HEK293 (cell line): ENCODE results near the gene TMEM263.

Experiments
- CTCF ChIA-PET: fragments of 350-600 bp; formaldehyde crosslinking; extraction: SDS; loops from one replicate; lab custom pipeline; 2021; ENCODE audit warnings: antibody characterized with exemption; lab: Yijun Ruan, JAX
- POLR2A ChIA-PET: fragments of 300-600 bp; formaldehyde crosslinking; extraction: SDS; loops from one replicate; lab custom pipeline; 2020; ENCODE audit warnings: antibody characterized with exemption, inconsistent platforms; lab: Yijun Ruan, JAX
- H3K27ac ChIP-seq: fragments of 200-500 bp; sonication (Bioruptor generic); 2 replicates; pipeline ENCODE4 v1.5.1; 2014; ENCODE audit warnings: low read depth, low read length, control low read depth, inconsistent platforms; ENCODE audit errors: extremely low read depth
- H3K36me3 ChIP-seq, 2 experiments: fragments of 200-500 bp in 1 of 2; sonication (Bioruptor generic) in 1 of 2; 1 replicate in 1 of 2; 2 replicates in 1 of 2; pipeline ENCODE4 v1.5.1; 2014 to 2017; ENCODE audit warnings: inconsistent platforms in 2 of 2, low read length in 2 of 2; ENCODE audit not compliant: control insufficient read depth in 2 of 2, insufficient read depth in 1 of 2
- H3K4me1 ChIP-seq: fragments of 200-500 bp; sonication (Bioruptor generic); 2 replicates; pipeline ENCODE4 v1.5.1; 2014; ENCODE audit warnings: mild to moderate bottlenecking, low read length, inconsistent platforms; ENCODE audit not compliant: control insufficient read depth, insufficient read depth
- H3K4me3 ChIP-seq: 2 replicates; pipeline ENCODE4 v1.5.1; 2011; ENCODE audit warnings: low read depth, mild to moderate bottlenecking, control low read depth, low read length, moderate library complexity
- H3K9me3 ChIP-seq: fragments of 200-500 bp; sonication (Bioruptor generic); 2 replicates; pipeline ENCODE4 v1.5.1; 2014; ENCODE audit warnings: low read depth, low read length, inconsistent platforms; ENCODE audit not compliant: control insufficient read depth, insufficient read depth
- BCL11B ChIP-seq: fragments of 450-650 bp; formaldehyde crosslinking; IDR thresholded peaks from 2 replicates; pipeline ENCODE4 v1.5.1; 2016; ENCODE audit warnings: low read depth, missing biosample characterization, missing genetic modification characterization
- EGR2 ChIP-seq: fragments of 450-650 bp; formaldehyde crosslinking; IDR thresholded peaks from 2 replicates; pipeline ENCODE4 v1.5.1; 2016; ENCODE audit warnings: low read depth, missing biosample characterization, missing genetic modification characterization
- YY1 ChIP-seq: fragments of 450-650 bp; formaldehyde crosslinking; IDR thresholded peaks from 2 replicates; pipeline ENCODE4 v1.5.1; 2018; ENCODE audit warnings: missing biosample characterization, missing genetic modification characterization
- ZBTB21 ChIP-seq: fragments of 450-650 bp; formaldehyde crosslinking; IDR thresholded peaks from 2 replicates; pipeline ENCODE4 v1.5.1; 2017; ENCODE audit warnings: missing biosample characterization, missing genetic modification characterization
- ZFP3 ChIP-seq: fragments of 450-650 bp; formaldehyde crosslinking; IDR thresholded peaks from 2 replicates; pipeline ENCODE4 v1.5.1; 2016; ENCODE audit warnings: low read depth, missing biosample characterization, missing genetic modification characterization
- ZFP41 ChIP-seq: fragments of 450-650 bp; formaldehyde crosslinking; IDR thresholded peaks from 2 replicates; pipeline ENCODE4 v1.5.1; 2016; ENCODE audit warnings: missing biosample characterization, missing genetic modification characterization, borderline replicate concordance
- ZNF146 ChIP-seq: fragments of 450-650 bp; formaldehyde crosslinking; IDR thresholded peaks from 2 replicates; pipeline ENCODE4 v1.5.1; 2016; ENCODE audit warnings: missing biosample characterization, missing genetic modification characterization
- ZNF214 ChIP-seq: fragments of 450-650 bp; formaldehyde crosslinking; IDR thresholded peaks from 2 replicates; pipeline ENCODE4 v1.5.1; 2017; ENCODE audit warnings: missing biosample characterization, mild to moderate bottlenecking, missing genetic modification characterization, borderline replicate concordance
- ZNF350 ChIP-seq: fragments of 450-650 bp; formaldehyde crosslinking; IDR thresholded peaks from 2 replicates; pipeline ENCODE4 v1.5.0; 2017; ENCODE audit warnings: missing biosample characterization, mild to moderate bottlenecking, missing genetic modification characterization
- ZNF366 ChIP-seq: fragments of 450-650 bp; formaldehyde crosslinking; conservative IDR thresholded peaks from 2 replicates; pipeline ENCODE4 v1.5.1; 2016; ENCODE audit warnings: missing biosample characterization, missing genetic modification characterization
- ZNF623 ChIP-seq: fragments of 450-650 bp; formaldehyde crosslinking; IDR thresholded peaks from 2 replicates; pipeline ENCODE4 v1.5.1; 2016; ENCODE audit warnings: missing biosample characterization, missing genetic modification characterization
- ZNF670 ChIP-seq: fragments of 450-650 bp; formaldehyde crosslinking; IDR thresholded peaks from 2 replicates; pipeline ENCODE4 v1.5.1; 2016; ENCODE audit warnings: missing biosample characterization, missing genetic modification characterization, low read depth
- ZNF830 ChIP-seq: fragments of 450-650 bp; IDR thresholded peaks from 2 replicates; pipeline ENCODE4 v1.5.0; 2018; ENCODE audit warnings: missing biosample characterization, missing genetic modification characterization, low read depth, mild to moderate bottlenecking, moderate library complexity
- ZSCAN30 ChIP-seq: fragments of 450-650 bp; IDR thresholded peaks from 2 replicates; pipeline ENCODE4 v1.5.1; 2018; ENCODE audit warnings: missing biosample characterization, mild to moderate bottlenecking, missing genetic modification characterization, moderate library complexity
- TF ChIP-seq, protein P1 (sequence below): fragments of 450-650 bp; formaldehyde crosslinking; IDR thresholded peaks from 2 replicates; pipeline ENCODE4 v1.5.1; 2017; ENCODE audit warnings: missing biosample characterization, missing genetic modification characterization
- TF ChIP-seq, protein P2 (sequence below): fragments of 450-650 bp; formaldehyde crosslinking; IDR thresholded peaks from 2 replicates; pipeline ENCODE4 v1.5.1; 2017; ENCODE audit warnings: missing biosample characterization, missing genetic modification characterization
- TF ChIP-seq, protein P3 (sequence below): fragments of 450-650 bp; formaldehyde crosslinking; IDR thresholded peaks from 2 replicates; pipeline ENCODE4 v1.5.1; 2016; ENCODE audit warnings: missing biosample characterization, missing genetic modification characterization
- TF ChIP-seq, protein P4 (sequence below): fragments of 450-650 bp; IDR thresholded peaks from 2 replicates; pipeline ENCODE4 v1.5.1; 2018; ENCODE audit warnings: missing biosample characterization, missing genetic modification characterization
- TF ChIP-seq, protein P5 (sequence below): fragments of 450-650 bp; formaldehyde crosslinking; conservative IDR thresholded peaks from 2 replicates; pipeline ENCODE4 v1.5.1; 2016; ENCODE audit warnings: low read depth, missing biosample characterization, missing genetic modification characterization
- TF ChIP-seq, protein P6 (sequence below): fragments of 450-650 bp; formaldehyde crosslinking; IDR thresholded peaks from 2 replicates; pipeline ENCODE4 v1.5.1; 2016; ENCODE audit warnings: missing biosample characterization, missing genetic modification characterization

Gene TMEM263

DNA sequence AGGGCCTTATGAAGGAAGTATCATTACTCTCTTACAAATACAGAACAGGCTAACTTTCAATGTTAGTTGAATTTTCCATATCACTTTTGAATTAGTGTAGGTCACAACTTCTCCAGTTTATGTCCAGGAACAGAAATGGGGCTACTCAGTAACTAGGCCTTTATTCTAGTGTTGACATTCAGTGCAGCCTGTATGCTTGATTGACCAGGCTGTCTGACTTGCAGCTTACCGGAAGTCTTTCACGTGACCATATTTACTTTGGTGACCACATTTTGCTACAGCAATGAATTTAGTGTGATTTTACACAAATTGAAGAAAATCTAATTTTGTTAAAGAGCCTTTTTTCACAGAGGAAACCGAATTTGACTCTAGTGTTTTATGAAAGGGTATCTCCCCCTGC is 18.8 kb downstream of the TMEM263 start:
- CTCF ChIA-PET = no interaction called here
- Histone ChIP-seq H3K36me3 (peaks cover 6 to 20% of the 10 kb centered on the region in 2 experiments; a peak in 2 of 3 replicates), H3K4me1 (peaks cover 7% of the 10 kb centered on the region; the same call in 1 of the 2 replicates), H3K4me3 (no peak overlapping the region), H3K9me3 (no peaks in the 10 kb centered on the region), H3K27ac (no peak overlapping the region)
- POLR2A ChIA-PET = interaction anchor here (1.6 kb wide), 1 partner anchor 18 kb away, joined by 3 read pairs; no protein-coding TSS in a partner anchor
- TF ChIP-seq EGR2 (tag by site-specific recombination) = no peak
- no peak for TF ChIP-seq ZFP3 (tag by site-specific recombination)
- TF ChIP-seq, protein P1, sequence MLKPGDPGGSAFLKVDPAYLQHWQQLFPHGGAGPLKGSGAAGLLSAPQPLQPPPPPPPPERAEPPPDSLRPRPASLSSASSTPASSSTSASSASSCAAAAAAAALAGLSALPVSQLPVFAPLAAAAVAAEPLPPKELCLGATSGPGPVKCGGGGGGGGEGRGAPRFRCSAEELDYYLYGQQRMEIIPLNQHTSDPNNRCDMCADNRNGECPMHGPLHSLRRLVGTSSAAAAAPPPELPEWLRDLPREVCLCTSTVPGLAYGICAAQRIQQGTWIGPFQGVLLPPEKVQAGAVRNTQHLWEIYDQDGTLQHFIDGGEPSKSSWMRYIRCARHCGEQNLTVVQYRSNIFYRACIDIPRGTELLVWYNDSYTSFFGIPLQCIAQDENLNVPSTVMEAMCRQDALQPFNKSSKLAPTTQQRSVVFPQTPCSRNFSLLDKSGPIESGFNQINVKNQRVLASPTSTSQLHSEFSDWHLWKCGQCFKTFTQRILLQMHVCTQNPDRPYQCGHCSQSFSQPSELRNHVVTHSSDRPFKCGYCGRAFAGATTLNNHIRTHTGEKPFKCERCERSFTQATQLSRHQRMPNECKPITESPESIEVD (tag by site-specific recombination) = peak; percentile 28; the same call in 1 of the 2 replicates

DNA sequence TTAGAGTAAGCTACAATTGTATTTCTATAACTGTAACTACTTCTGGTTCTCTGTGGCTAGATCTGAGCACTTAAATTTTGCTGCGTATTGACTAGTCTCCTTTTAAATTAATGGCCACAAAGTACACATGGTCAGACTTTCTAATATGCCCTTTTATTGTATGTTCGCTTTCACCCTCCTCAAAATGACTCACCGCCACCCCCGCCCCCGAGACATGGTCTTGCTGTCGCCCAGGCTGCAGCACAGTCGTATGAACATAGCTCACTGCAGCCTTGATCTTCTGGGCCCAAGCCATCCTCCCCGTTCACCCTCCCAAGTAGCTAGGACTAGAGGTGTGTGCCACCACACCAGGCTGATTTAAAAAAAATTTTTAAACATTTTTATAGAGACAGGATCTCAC is 19.4 kb downstream of the TMEM263 start:
- Histone ChIP-seq H3K27ac (no peak overlapping the region), H3K4me1 (peaks cover 7% of the 10 kb centered on the region; the same call in 1 of the 2 replicates), H3K9me3 (no peaks in the 10 kb centered on the region), H3K36me3 (peaks cover 6 to 20% of the 10 kb centered on the region in 2 experiments; a peak in 2 of 3 replicates), H3K4me3 (no peak overlapping the region)
- CTCF ChIA-PET = no interaction called here
- POLR2A ChIA-PET = interaction anchor here (0.6 to 0.7 kb wide), 2 partner anchors 19 to 119 kb away, joined by 3 to 4 read pairs; partner anchors contain the start of gene TMEM263
- no peak for TF ChIP-seq ZBTB21 (tag by site-specific recombination)
- TF ChIP-seq, protein P2, sequence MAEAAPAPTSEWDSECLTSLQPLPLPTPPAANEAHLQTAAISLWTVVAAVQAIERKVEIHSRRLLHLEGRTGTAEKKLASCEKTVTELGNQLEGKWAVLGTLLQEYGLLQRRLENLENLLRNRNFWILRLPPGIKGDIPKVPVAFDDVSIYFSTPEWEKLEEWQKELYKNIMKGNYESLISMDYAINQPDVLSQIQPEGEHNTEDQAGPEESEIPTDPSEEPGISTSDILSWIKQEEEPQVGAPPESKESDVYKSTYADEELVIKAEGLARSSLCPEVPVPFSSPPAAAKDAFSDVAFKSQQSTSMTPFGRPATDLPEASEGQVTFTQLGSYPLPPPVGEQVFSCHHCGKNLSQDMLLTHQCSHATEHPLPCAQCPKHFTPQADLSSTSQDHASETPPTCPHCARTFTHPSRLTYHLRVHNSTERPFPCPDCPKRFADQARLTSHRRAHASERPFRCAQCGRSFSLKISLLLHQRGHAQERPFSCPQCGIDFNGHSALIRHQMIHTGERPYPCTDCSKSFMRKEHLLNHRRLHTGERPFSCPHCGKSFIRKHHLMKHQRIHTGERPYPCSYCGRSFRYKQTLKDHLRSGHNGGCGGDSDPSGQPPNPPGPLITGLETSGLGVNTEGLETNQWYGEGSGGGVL (tag by site-specific recombination) = no peak
- no peak for TF ChIP-seq ZNF366 (tag by site-specific recombination)
- TF ChIP-seq BCL11B = no peak
- no peak for TF ChIP-seq ZNF830 (tag by site-specific recombination)
- no peak for TF ChIP-seq ZFP41 (tag by site-specific recombination)
- no peak for TF ChIP-seq ZNF670
- TF ChIP-seq EGR2 (tag by site-specific recombination) = no peak
- no peak for TF ChIP-seq ZSCAN30
- TF ChIP-seq ZNF623 = no peak
- TF ChIP-seq, protein P3, sequence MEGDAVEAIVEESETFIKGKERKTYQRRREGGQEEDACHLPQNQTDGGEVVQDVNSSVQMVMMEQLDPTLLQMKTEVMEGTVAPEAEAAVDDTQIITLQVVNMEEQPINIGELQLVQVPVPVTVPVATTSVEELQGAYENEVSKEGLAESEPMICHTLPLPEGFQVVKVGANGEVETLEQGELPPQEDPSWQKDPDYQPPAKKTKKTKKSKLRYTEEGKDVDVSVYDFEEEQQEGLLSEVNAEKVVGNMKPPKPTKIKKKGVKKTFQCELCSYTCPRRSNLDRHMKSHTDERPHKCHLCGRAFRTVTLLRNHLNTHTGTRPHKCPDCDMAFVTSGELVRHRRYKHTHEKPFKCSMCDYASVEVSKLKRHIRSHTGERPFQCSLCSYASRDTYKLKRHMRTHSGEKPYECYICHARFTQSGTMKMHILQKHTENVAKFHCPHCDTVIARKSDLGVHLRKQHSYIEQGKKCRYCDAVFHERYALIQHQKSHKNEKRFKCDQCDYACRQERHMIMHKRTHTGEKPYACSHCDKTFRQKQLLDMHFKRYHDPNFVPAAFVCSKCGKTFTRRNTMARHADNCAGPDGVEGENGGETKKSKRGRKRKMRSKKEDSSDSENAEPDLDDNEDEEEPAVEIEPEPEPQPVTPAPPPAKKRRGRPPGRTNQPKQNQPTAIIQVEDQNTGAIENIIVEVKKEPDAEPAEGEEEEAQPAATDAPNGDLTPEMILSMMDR (tag by site-specific recombination) = no peak
- TF ChIP-seq ZNF146 (tag by site-specific recombination) = no peak
- TF ChIP-seq ZNF214 (tag by site-specific recombination) = no peak
- TF ChIP-seq, protein P4, sequence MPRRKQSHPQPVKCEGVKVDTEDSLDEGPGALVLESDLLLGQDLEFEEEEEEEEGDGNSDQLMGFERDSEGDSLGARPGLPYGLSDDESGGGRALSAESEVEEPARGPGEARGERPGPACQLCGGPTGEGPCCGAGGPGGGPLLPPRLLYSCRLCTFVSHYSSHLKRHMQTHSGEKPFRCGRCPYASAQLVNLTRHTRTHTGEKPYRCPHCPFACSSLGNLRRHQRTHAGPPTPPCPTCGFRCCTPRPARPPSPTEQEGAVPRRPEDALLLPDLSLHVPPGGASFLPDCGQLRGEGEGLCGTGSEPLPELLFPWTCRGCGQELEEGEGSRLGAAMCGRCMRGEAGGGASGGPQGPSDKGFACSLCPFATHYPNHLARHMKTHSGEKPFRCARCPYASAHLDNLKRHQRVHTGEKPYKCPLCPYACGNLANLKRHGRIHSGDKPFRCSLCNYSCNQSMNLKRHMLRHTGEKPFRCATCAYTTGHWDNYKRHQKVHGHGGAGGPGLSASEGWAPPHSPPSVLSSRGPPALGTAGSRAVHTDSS (tag by site-specific recombination) = no peak
- TF ChIP-seq, protein P5, sequence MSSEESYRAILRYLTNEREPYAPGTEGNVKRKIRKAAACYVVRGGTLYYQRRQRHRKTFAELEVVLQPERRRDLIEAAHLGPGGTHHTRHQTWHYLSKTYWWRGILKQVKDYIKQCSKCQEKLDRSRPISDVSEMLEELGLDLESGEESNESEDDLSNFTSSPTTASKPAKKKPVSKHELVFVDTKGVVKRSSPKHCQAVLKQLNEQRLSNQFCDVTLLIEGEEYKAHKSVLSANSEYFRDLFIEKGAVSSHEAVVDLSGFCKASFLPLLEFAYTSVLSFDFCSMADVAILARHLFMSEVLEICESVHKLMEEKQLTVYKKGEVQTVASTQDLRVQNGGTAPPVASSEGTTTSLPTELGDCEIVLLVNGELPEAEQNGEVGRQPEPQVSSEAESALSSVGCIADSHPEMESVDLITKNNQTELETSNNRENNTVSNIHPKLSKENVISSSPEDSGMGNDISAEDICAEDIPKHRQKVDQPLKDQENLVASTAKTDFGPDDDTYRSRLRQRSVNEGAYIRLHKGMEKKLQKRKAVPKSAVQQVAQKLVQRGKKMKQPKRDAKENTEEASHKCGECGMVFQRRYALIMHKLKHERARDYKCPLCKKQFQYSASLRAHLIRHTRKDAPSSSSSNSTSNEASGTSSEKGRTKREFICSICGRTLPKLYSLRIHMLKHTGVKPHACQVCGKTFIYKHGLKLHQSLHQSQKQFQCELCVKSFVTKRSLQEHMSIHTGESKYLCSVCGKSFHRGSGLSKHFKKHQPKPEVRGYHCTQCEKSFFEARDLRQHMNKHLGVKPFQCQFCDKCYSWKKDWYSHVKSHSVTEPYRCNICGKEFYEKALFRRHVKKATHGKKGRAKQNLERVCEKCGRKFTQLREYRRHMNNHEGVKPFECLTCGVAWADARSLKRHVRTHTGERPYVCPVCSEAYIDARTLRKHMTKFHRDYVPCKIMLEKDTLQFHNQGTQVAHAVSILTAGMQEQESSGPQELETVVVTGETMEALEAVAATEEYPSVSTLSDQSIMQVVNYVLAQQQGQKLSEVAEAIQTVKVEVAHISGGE (tag by site-specific recombination) = no peak
- TF ChIP-seq, protein P6, sequence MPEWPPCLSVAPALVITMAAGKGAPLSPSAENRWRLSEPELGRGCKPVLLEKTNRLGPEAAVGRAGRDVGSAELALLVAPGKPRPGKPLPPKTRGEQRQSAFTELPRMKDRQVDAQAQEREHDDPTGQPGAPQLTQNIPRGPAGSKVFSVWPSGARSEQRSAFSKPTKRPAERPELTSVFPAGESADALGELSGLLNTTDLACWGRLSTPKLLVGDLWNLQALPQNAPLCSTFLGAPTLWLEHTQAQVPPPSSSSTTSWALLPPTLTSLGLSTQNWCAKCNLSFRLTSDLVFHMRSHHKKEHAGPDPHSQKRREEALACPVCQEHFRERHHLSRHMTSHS (tag by site-specific recombination) = no peak
- TF ChIP-seq YY1 (tag by site-specific recombination) = no peak
- TF ChIP-seq ZNF350 (tag by site-specific recombination) = no peak
